Uterus (tissue), 4 donors: ENCODE data around the gene GLP1R. TPM values are rescaled to one million over a fixed set of nuclear protein-coding genes. Genes with fewer than 3 reads are reported as not detected.

Source experiments
- DNase-seq, 2 donors: peaks; one replicate each; pipeline ENCODE4 v3.0.0-alpha.2; 2019 to 2020
- H3K27ac ChIP-seq, 2 donors: fragments of 200-600 bp; sonication (generic); 1 replicate in 1 of 2; 2 replicates in 1 of 2; pipeline ENCODE4 v1.5.1; 2016 to 2018
- H3K27me3 ChIP-seq, 2 donors: fragments of 200-600 bp; sonication (generic); one replicate each; pipeline ENCODE4 v1.5.1; 2018 to 2019; ENCODE audit warnings: control low read depth in 1 of 2
- H3K36me3 ChIP-seq, 2 donors: fragments of 200-600 bp; sonication (generic); one replicate each; pipeline ENCODE4 v1.5.1; 2019; ENCODE audit warnings: control low read depth in 1 of 2
- H3K4me1 ChIP-seq, 2 donors: fragments of 200-600 bp; sonication (generic); one replicate each; pipeline ENCODE4 v1.5.1; 2018 to 2019; ENCODE audit warnings: control low read depth in 1 of 2
- H3K4me3 ChIP-seq, 2 donors: fragments of 200-600 bp; sonication (generic); 1 replicate in 1 of 2; 2 replicates in 1 of 2; pipeline ENCODE4 v1.5.1; 2018 to 2019; ENCODE audit warnings: mild to moderate bottlenecking in 1 of 2
- H3K9me3 ChIP-seq, 2 donors: fragments of 200-600 bp; sonication (generic); one replicate each; pipeline ENCODE4 v1.5.1; 2019; ENCODE audit warnings: control low read depth in 1 of 2
- POLR2A ChIP-seq, 2 donors: fragments of 450-650 bp; IDR thresholded peaks; one replicate each; pipeline ENCODE4 v1.6.1; 2016; ENCODE audit warnings: antibody characterized with exemption in 2 of 2, mild to moderate bottlenecking in 1 of 2, moderate library complexity in 1 of 2
- intact Hi-C: fragments of 100-400 bp; cut with DNase I; formaldehyde crosslinking; loops from one replicate; pipeline ENCODE4 v1.15.1; 2023; ENCODE audit warnings: low total_unique reads
- total RNA-seq, 4 donors: library from RNA; depleted of rRNA in 3 of 4; stranded (reverse); fragments of >200 nt in 3 of 4; gene quantifications; one replicate each; pipeline versions ENCODE4 v1.1.0 to v1.2.4, GENCODE V29; 2014 to 2023
- TF ChIP-seq, protein P1 (sequence below), 4 experiments: fragments of 200-600 bp in 2 of 4; fragments of 450-650 bp in 2 of 4; sonication (generic) in 2 of 4; IDR thresholded peaks; one replicate each; pipeline ENCODE4 v1.5.1; 2016 to 2019; ENCODE audit warnings: antibody characterized with exemption in 4 of 4, mild to moderate bottlenecking in 2 of 4, moderate library complexity in 1 of 4
- donor health status: DM: yes; HTN: yes; CAD: no.

GLP1R gene
- total RNA-seq, 4 donors from 2014 or later = 0.55 TPM; not detected in 3

DNA sequence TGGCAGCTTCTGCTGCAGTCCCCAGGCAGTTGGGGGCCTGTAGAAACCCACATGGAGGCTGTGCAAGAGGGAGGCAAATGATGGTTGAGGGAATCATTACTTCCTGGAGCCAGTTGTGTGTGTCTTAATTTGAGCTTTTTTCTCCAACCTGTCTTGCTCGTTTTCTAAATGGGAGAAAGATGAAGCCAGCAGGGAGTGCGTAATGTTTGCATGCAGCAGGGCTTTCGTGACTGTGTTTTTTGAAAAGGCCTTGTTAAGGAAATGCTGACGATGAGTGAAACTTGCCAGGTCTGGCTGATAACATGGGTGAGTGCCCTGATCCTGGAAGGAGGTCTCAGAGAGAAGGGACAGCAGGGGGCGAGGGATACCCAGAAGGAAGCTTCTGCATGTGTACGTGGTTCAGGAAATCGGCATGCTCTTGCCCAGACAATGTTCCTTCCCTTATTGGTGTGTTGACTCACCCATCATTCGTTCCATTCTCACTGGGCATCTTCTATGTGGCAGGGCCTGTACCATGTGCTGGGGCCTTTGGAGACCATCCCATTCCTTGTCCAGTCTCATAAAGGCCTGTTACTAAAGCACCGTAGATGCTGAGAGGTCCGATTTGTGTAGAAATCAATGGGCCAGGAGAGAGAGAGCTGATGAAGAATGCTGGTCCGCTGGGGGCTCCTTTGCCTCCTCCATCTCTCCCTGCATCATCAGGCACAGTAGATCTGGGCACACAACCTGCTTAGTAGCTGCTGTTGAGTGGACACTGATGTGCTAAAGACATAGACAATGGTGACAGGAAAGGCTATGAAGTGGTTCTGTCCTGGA, 27.4 kb downstream of the GLP1R start:
- H3K4me3 ChIP-seq = no peak overlapping the region
- TF ChIP-seq POLR2A (IDR thresholded peaks at IDR 0.05) = no peak
- TF ChIP-seq, protein P1, sequence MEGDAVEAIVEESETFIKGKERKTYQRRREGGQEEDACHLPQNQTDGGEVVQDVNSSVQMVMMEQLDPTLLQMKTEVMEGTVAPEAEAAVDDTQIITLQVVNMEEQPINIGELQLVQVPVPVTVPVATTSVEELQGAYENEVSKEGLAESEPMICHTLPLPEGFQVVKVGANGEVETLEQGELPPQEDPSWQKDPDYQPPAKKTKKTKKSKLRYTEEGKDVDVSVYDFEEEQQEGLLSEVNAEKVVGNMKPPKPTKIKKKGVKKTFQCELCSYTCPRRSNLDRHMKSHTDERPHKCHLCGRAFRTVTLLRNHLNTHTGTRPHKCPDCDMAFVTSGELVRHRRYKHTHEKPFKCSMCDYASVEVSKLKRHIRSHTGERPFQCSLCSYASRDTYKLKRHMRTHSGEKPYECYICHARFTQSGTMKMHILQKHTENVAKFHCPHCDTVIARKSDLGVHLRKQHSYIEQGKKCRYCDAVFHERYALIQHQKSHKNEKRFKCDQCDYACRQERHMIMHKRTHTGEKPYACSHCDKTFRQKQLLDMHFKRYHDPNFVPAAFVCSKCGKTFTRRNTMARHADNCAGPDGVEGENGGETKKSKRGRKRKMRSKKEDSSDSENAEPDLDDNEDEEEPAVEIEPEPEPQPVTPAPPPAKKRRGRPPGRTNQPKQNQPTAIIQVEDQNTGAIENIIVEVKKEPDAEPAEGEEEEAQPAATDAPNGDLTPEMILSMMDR (IDR thresholded peaks at IDR 0.05) = no peak
- H3K27ac ChIP-seq = no peak overlapping the region
- intact Hi-C loops = no loop called here
- no peak for DNase-seq
- H3K9me3 ChIP-seq = no peaks in the 10 kb centered on the region
- H3K4me1 ChIP-seq = no peaks in the 10 kb centered on the region
- H3K36me3 ChIP-seq = no peaks in the 10 kb centered on the region
- H3K27me3 ChIP-seq = no peaks in the 10 kb centered on the region

DNA sequence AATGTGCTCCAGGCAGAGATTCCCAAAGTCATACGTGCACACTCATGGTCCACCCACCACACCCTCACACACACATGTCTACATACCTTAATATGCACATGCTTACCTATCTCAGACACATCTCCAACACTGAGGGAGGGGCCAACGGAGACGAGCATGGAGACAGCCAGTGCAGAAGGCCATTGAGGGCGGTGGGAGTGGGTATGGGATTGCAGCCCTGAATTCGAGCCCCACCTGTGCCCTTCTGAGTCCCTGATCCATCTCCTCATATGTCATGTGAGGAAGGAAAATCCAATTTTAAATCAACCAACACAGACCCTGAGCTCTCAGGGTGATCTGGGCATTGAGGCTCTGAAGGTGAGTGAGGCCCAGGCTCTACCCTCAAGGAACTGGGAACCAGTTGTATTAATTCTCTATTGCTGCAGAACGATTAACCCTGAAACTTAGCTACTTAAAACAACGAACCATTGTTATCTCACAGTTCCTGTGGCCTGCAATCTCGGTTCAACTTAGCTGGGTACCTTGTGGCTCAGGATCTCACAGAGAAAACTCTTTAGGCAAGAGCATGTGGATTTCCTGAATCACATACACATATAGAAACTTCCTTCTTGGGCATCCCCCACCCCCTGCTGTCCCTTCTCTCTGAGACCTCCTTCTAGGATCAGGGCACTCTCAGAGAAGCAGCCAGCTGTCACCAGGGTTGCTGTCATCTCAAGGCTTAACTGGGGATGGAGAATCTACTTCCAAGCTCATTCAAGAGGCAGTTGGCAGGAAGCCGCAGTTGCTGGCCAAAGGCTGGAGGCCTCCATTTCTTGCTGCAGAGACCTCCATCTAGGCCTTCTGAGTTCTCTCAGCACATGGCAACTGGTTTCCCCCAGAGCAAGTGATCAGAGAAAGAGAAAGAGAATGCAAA, 28.3 kb downstream of the GLP1R start:
- TF ChIP-seq, protein P1 (IDR thresholded peaks at IDR 0.05) = no peak
- no peak for TF ChIP-seq POLR2A (IDR thresholded peaks at IDR 0.05)
- Histone ChIP-seq H3K27ac (no peak overlapping the region), H3K4me1 (no peaks in the 10 kb centered on the region), H3K9me3 (no peaks in the 10 kb centered on the region), H3K4me3 (no peak overlapping the region), H3K27me3 (no peaks in the 10 kb centered on the region), H3K36me3 (no peaks in the 10 kb centered on the region)
- DNase-seq = no peak
- intact Hi-C loops = no loop called here

DNA sequence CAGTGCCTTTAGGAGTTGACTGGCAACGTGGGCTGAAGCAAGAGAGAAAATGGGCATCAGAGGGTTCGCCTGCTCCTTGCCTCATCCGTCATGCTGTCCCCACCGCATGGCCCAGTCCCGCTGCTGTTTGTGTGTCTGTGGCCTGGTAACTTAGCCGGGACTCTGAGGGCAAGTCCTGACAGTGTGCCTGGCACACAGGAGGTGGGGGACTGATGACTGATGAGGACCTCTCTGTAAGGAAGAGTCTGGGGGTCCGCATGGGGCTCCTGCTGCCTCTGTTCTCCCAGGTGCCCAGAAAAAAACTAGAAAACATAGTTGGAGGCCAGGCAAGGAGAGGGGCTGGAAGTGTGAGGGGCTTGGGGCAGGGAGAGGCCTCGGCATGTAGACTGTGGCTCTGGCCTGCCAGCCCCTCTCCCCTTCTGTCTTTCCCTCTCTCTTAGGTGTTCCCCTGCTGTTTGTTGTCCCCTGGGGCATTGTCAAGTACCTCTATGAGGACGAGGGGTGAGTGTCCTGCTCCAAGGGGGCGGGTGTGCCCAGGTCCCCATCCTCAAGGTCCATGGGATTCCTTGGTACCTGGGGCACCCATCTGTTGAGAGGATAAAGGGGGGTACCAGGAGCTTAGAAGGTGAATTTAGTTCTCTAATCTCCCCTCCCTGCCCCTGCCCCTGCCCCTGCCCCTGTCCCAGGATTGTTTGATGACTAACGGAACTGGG, 29.5 kb downstream of the GLP1R start:
- Histone ChIP-seq H3K9me3 (no peaks in the 10 kb centered on the region), H3K4me3 (no peak overlapping the region), H3K27me3 (no peaks in the 10 kb centered on the region), H3K4me1 (no peaks in the 10 kb centered on the region), H3K36me3 (no peaks in the 10 kb centered on the region), H3K27ac (no peak overlapping the region)
- no peak for DNase-seq
- no peak for TF ChIP-seq POLR2A (IDR thresholded peaks at IDR 0.05)
- TF ChIP-seq, protein P1 (IDR thresholded peaks at IDR 0.05) = no peak
- intact Hi-C loops = no loop called here

DNA sequence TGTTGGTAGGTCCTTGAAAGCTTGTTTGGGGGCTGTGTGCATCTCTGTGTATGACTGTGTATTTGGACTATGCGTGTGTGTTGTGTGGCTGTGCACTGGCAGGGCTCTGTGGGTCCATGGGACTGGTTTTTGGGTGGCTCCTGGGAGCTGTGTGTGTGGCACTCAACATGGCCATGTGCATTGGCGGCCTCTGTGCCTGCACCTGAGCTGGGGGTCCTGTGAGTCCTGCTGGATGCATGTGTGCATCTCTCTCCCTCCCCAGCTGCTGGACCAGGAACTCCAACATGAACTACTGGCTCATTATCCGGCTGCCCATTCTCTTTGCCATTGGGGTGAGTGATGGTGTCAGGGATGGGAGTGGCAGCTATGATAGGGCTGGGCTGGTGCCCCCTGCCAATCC, 30.1 kb downstream of the GLP1R start:
- H3K27ac ChIP-seq = no peak overlapping the region
- intact Hi-C loops = no loop called here
- TF ChIP-seq, protein P1 (IDR thresholded peaks at IDR 0.05) = no peak
- TF ChIP-seq POLR2A (IDR thresholded peaks at IDR 0.05) = no peak

More for the DNA sequence above, 30.1 kb downstream of the GLP1R start:
- no peaks in the 10 kb centered on the region for H3K36me3 ChIP-seq
- no peaks in the 10 kb centered on the region for H3K9me3 ChIP-seq
- no peaks in the 10 kb centered on the region for H3K4me1 ChIP-seq
- no peaks in the 10 kb centered on the region for H3K27me3 ChIP-seq
- no peak overlapping the region for H3K4me3 ChIP-seq
- DNase-seq = no peak
